Endothelial cell of umbilical vein (primary cell): ENCODE data around the gene PDLIM1. TPM values are rescaled to one million over a fixed set of nuclear protein-coding genes. Genes with fewer than 3 reads are reported as not detected.
A peak's percentile ranks its signal among the peaks of the same experiment; 100 is the strongest.

Experiments used
- BruUV-seq: library from RNA; stranded (reverse); fragments of 400-500 nt; replicated peaks from 2 replicates; lab custom pipeline; 2021; lab: Mats Ljungman, UMichigan
- CTCF ChIA-PET: fragments of 300-600, 350-600 bp; sonication (Branson Sonifier 250); formaldehyde crosslinking; loops from one replicate; lab custom pipeline; 2021; ENCODE audit warnings: antibody characterized with exemption, inconsistent platforms; lab: Charles Lee
- POLR2A ChIA-PET: fragments of 300-600, 350-600 bp; sonication (Branson Sonifier 250); formaldehyde crosslinking; loops from one replicate; lab custom pipeline; 2021; ENCODE audit warnings: antibody characterized with exemption, inconsistent platforms; lab: Charles Lee
- DNase-seq: peaks from one replicate; pipeline ENCODE4 v3.0.0-alpha.2; 2011; ENCODE audit warnings: low read depth, low spot score
- FAIRE-seq: peaks from 2 replicates; lab custom pipeline; 2011; peaks lifted over from hg19 to GRCh38; lab: Jason Lieb, UNC
- H2AFZ ChIP-seq: 2 replicates; pipeline ENCODE4 v1.6.0; 2012; ENCODE audit warnings: low read depth, low read length, control low read depth, inconsistent platforms
- H3K27ac ChIP-seq: 2 replicates; pipeline ENCODE4 v1.5.1; 2011; ENCODE audit warnings: low read depth, mild to moderate bottlenecking, control low read depth, low read length, moderate library complexity; ENCODE audit not compliant: insufficient read depth
- H3K27me3 ChIP-seq, 2 experiments: 2 replicates each; pipeline versions ENCODE4 v1.6.0 to v1.6.1; 2011; ENCODE audit warnings: low read length in 2 of 2, mixed read lengths in 1 of 2; ENCODE audit not compliant: control insufficient read depth in 2 of 2, insufficient read depth in 2 of 2
- H3K36me3 ChIP-seq, 2 experiments: 2 replicates in 1 of 2; 3 replicates in 1 of 2; pipeline ENCODE4 v1.5.1; 2011; ENCODE audit warnings: low read length in 2 of 2, mild to moderate bottlenecking in 1 of 2, moderate library complexity in 1 of 2; ENCODE audit not compliant: control insufficient read depth in 2 of 2, insufficient read depth in 2 of 2; ENCODE audit errors: extremely low read depth in 1 of 2
- H3K4me1 ChIP-seq: 3 replicates; pipeline ENCODE4 v1.5.1; 2011; ENCODE audit warnings: mild to moderate bottlenecking, low read length; ENCODE audit not compliant: control insufficient read depth, insufficient read depth; ENCODE audit errors: extremely low read depth
- H3K4me2 ChIP-seq: 2 replicates; pipeline ENCODE4 v1.6.1; 2011; ENCODE audit warnings: low read length, control low read depth, mixed read lengths; ENCODE audit not compliant: insufficient read depth
- H3K4me3 ChIP-seq, 3 experiments: fragments of 200-600 bp in 1 of 3; sonication (generic), shearing (Covaris generic) in 1 of 3; replicated peaks in 1 of 3; 2 replicates each; pipeline ENCODE4 v1.5.1; 2011 to 2016; ENCODE audit warnings: control low read depth in 3 of 3, low read length in 3 of 3, mild to moderate bottlenecking in 2 of 3, inconsistent platforms in 1 of 3, low read depth in 1 of 3, moderate library complexity in 1 of 3; ENCODE audit not compliant: insufficient read depth in 1 of 3
- H3K79me2 ChIP-seq: 2 replicates; pipeline ENCODE4 v1.6.0; 2012; ENCODE audit warnings: low read length, inconsistent platforms; ENCODE audit not compliant: control insufficient read depth, insufficient read depth
- H3K9ac ChIP-seq: replicated peaks from 2 replicates; pipeline ENCODE3; 2011; ENCODE audit warnings: low read length, control low read depth; ENCODE audit not compliant: insufficient read depth; ENCODE audit errors: extremely low read depth
- H3K9me1 ChIP-seq: replicated peaks from 3 replicates; pipeline ENCODE4 v1.6.0; 2011; ENCODE audit warnings: mild to moderate bottlenecking, low read length; ENCODE audit not compliant: control insufficient read depth, insufficient read depth; ENCODE audit errors: extremely low read depth
- H3K9me3 ChIP-seq: replicated peaks from 2 replicates; pipeline ENCODE4 v1.5.1; 2012; ENCODE audit warnings: low read length, inconsistent platforms; ENCODE audit not compliant: control insufficient read depth, insufficient read depth
- H4K20me1 ChIP-seq: replicated peaks from 2 replicates; pipeline ENCODE3; 2011; ENCODE audit warnings: mild to moderate bottlenecking, low read length; ENCODE audit not compliant: control insufficient read depth, insufficient read depth; ENCODE audit errors: extremely low read depth
- EZH2 ChIP-seq: IDR thresholded peaks from 2 replicates; pipeline ENCODE4 v1.6.1; 2012; ENCODE audit warnings: borderline replicate concordance, low read depth, mild to moderate bottlenecking, moderate library complexity, low read length, inconsistent platforms; ENCODE audit not compliant: severe bottlenecking
- FOS ChIP-seq: IDR thresholded peaks from 2 replicates; pipeline ENCODE4 v1.6.1; 2011; ENCODE audit warnings: mild to moderate bottlenecking, low read length, moderate library complexity, borderline replicate concordance; ENCODE audit not compliant: insufficient read depth
- GATA2 ChIP-seq: IDR thresholded peaks from 2 replicates; pipeline ENCODE4 v1.7.0; 2011; ENCODE audit warnings: low read depth, mild to moderate bottlenecking, moderate library complexity, mixed read lengths, low read length; ENCODE audit not compliant: insufficient read length, insufficient read depth
- MAX ChIP-seq: IDR thresholded peaks from 2 replicates; pipeline ENCODE4 v1.6.1; 2011; ENCODE audit not compliant: insufficient read depth, insufficient read length
- POLR2A ChIP-seq: IDR thresholded peaks from 2 replicates; pipeline ENCODE4 v1.6.1; 2012; ENCODE audit warnings: low read depth, mild to moderate bottlenecking, control low read depth, low read length
- POLR2AphosphoS5 ChIP-seq: IDR thresholded peaks from 2 replicates; pipeline ENCODE4 v1.6.1; 2012; ENCODE audit warnings: low read depth, mild to moderate bottlenecking, control low read depth, low read length, moderate library complexity; ENCODE audit not compliant: insufficient read depth
- dilution Hi-C: fragments of 300-500 bp; cut with MboI; formaldehyde crosslinking; loops from one replicate; pipeline ENCODE4 v1.15.0; 2019; ENCODE audit warnings: low sequenced_read_pairs; ENCODE audit not compliant: extremely low pct_ligation_motif_present
- intact Hi-C: fragments of 100-400 bp; cut with micrococcal nuclease; formaldehyde crosslinking; loops from one replicate; pipeline ENCODE4 v1.10.0; 2022
- polyA plus RNA-seq, 4 experiments: library from polyadenylated mRNA; depleted of rRNA in 3 of 4; stranded (reverse) in 3 of 4; unstranded in 1 of 4; fragments of >200 nt; gene quantifications; 2 replicates each; pipeline versions ENCODE4 v1.2.1 to v1.2.3, GENCODE V29; 2011 to 2012; ENCODE audit warnings: missing spikeins in 1 of 4
- total RNA-seq: library from RNA; stranded (reverse); gene quantifications from 2 replicates; pipeline ENCODE4 v1.2.3, GENCODE V29; 2021

Gene PDLIM1
- total and polyA plus RNA-seq, 2 donors (not counting 3 experiments of a cell fraction or from before 2014, with no cell fraction given) = 91.1 to 122 TPM

DNA sequence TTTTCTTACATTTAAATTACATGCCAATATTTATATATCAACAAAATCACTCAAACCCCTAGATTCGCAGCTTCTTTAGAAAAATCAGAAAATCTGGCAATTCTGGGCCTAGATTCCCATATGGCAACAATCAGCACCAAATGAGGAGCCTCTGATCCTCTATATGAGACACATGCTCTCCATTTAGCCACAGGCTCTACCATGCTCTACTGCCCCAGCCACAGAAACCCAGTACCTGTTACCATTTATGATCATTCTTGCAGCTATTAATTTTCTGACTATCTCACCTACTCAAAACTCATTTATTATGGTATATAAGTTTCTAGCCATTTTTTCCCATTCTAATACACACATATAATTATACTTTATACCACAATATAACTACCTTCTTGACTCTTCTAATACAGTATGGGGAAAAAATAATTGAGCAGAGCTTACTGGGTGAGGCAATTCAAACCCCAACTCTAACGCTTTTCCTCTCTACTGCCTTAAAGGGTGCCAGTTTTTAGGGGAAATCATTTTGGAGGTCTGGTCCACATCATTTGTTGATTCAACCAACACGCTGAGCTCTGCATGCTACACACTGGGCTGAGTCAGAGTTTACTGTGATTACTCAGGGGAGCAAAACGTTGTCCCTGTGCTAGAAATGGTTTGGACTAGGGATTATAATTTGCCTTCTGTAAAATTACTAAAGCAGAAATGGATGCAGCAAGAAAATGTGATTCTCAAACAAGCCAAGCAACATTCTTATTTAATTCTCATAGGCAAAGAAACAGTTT lies 11.6 kb downstream of the PDLIM1 start:
- BruUV-seq = no TSS peak
- intact Hi-C loops = no loop called here
- H3K4me3 ChIP-seq = no peak overlapping the region
- H4K20me1 ChIP-seq = no peaks in the 10 kb centered on the region
- H3K27ac ChIP-seq = no peak overlapping the region
- no peak overlapping the region for H3K9ac ChIP-seq
- H3K27me3 ChIP-seq = no peaks in the 10 kb centered on the region
- FAIRE-seq (peak; percentile 8), DNase-seq (no peak)
- dilution Hi-C loops = no loop called here
- peaks cover 7% of the 10 kb centered on the region for H3K4me1 ChIP-seq
- no peaks in the 10 kb centered on the region for H3K36me3 ChIP-seq
- TF ChIP-seq FOS = peak; percentile 61
- TF ChIP-seq EZH2 = no peak
- ChIA-PET POLR2A (no interaction called here), CTCF (interaction anchor here (1.0 to 3.6 kb wide), 3 partner anchors 16 to 84 kb away, joined by 4 to 16 read pairs (median 5); no protein-coding TSS in a partner anchor)
- peaks cover 69% of the 10 kb centered on the region for H3K79me2 ChIP-seq
- no peaks in the 10 kb centered on the region for H3K9me3 ChIP-seq
- no peaks in the 10 kb centered on the region for H3K9me1 ChIP-seq
- no peak overlapping the region for H3K4me2 ChIP-seq
- no peak overlapping the region for H2AFZ ChIP-seq

GRCh38 chr10:95278061-95278988 lies 12.5 kb downstream of the PDLIM1 start:
- Histone ChIP-seq H3K36me3 (no peaks in the 10 kb centered on the region), H3K79me2 (peaks cover 66% of the 10 kb centered on the region), H3K27ac (no peak overlapping the region), H3K27me3 (no peaks in the 10 kb centered on the region), H3K4me2 (no peak overlapping the region), H3K9me1 (no peaks in the 10 kb centered on the region), H2AFZ (no peak overlapping the region), H3K4me1 (peaks cover 16% of the 10 kb centered on the region), H3K9me3 (no peaks in the 10 kb centered on the region), H3K4me3 (no peak overlapping the region), H4K20me1 (no peaks in the 10 kb centered on the region), H3K9ac (no peak overlapping the region)
- no TSS peak for BruUV-seq
- ChIA-PET POLR2A (no interaction called here), CTCF (interaction anchor here (0.6 to 3.6 kb wide), 5 partner anchors 10 to 85 kb away, joined by 3 to 16 read pairs (median 4); no protein-coding TSS in a partner anchor)
- intact Hi-C loops = no loop called here
- TF ChIP-seq MAX = no peak
- TF ChIP-seq POLR2A = no peak
- TF ChIP-seq POLR2AphosphoS5 = no peak
- no peak for TF ChIP-seq GATA2
- no peak for FAIRE-seq
- dilution Hi-C loops = no loop called here
- no peak for DNase-seq
